ENCODE data around the gene IGF1R.

DNA sequence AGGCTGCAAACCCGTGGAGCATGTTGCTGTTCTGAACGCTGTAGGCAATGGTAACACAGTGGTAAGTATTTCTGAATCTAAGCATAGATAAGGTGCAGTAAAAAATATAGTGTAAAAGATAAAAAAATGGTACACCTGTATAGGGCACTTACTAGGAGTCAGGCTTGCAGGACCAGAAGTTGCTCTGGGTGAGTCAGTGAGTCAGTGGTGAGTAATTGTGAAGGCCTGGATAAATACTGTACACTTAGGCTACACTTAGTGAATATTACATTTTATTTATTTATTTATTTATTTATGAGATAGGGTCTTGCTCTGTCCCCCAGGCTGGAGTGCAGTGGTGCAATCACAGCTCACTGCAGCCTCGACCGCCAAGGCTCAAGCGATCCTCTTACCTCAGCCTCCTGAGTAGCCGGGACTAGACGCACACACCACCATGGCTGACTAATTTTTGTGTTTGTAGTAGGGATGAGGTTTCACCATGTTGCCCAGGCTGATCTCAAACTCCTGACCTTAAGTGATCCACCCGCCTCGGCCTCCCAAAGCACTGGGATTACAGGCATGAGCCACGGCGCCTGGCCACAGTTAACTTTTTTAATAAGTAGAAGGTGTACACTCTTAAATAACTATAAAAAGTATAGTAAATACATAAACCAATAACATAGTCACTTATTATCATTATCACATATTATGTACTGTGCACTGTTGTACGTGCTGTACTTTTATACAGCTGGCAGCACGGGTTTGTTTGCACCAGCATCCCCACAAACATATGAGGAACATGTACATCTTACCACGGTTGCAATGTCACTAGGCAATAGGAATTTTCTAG lies 155.1 kb downstream of the IGF1R start:
- TF ChIP-seq, protein P1, sequence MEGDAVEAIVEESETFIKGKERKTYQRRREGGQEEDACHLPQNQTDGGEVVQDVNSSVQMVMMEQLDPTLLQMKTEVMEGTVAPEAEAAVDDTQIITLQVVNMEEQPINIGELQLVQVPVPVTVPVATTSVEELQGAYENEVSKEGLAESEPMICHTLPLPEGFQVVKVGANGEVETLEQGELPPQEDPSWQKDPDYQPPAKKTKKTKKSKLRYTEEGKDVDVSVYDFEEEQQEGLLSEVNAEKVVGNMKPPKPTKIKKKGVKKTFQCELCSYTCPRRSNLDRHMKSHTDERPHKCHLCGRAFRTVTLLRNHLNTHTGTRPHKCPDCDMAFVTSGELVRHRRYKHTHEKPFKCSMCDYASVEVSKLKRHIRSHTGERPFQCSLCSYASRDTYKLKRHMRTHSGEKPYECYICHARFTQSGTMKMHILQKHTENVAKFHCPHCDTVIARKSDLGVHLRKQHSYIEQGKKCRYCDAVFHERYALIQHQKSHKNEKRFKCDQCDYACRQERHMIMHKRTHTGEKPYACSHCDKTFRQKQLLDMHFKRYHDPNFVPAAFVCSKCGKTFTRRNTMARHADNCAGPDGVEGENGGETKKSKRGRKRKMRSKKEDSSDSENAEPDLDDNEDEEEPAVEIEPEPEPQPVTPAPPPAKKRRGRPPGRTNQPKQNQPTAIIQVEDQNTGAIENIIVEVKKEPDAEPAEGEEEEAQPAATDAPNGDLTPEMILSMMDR (IDR thresholded peaks at IDR 0.05), result no peak
- TF ChIP-seq POLR2A (IDR thresholded peaks at IDR 0.05), result no peak
- TF ChIP-seq EP300 (IDR thresholded peaks at IDR 0.05), result no peak
- TF ChIP-seq POLR2AphosphoS5 (IDR thresholded peaks at IDR 0.05), result no peak

All from suprapubic skin (tissue), 4 donors.